CD4-positive, alpha-beta T cell treated with Interleukin-15 for 4 hours (primary cell): ENCODE results near the gene HOMER3.

Source experiments
- DNase-seq: peaks from one replicate; pipeline ENCODE4 v3.0.0-alpha.2; 2020; ENCODE audit warnings: low spot score

Gene HOMER3

GRCh38 chr19:18900700-18901481 is 40.1 kb downstream of the HOMER3 start:
- DNase-seq, result no peak

GRCh38 chr19:18899624-18900560 is 41.1 kb downstream of the HOMER3 start:
- no peak for DNase-seq

GRCh38 chr19:18898607-18899408 is 42.2 kb downstream of the HOMER3 start:
- no peak for DNase-seq

- DNase-seq, result no peak
Observed at GRCh38 chr19:18898081-18898606, 42.9 kb downstream of the HOMER3 start.

GRCh38 chr19:18897094-18898029 is 43.7 kb downstream of the HOMER3 start:
- DNase-seq, result no peak

- DNase-seq, result no peak
Observed at GRCh38 chr19:18896421-18896841, 44.6 kb downstream of the HOMER3 start.

GRCh38 chr19:18895824-18896341 is 45.1 kb downstream of the HOMER3 start, which contains the start of gene CERS1:
Gene CERS1 (minus strand): TSS chr19:18896158. CDS start chr19:18896072, 86 bp downstream.
- DNase-seq, result no peak

GRCh38 chr19:18895038-18895823 is 45.8 kb downstream of the HOMER3 start:
- DNase-seq, result no peak

GRCh38 chr19:18894254-18895037 is 46.6 kb downstream of the HOMER3 start:
- no peak for DNase-seq

GRCh38 chr19:18893587-18894253 is 47.3 kb downstream of the HOMER3 start:
- no peak for DNase-seq

GRCh38 chr19:18889949-18890745 is 50.9 kb downstream of the HOMER3 start:
- no peak for DNase-seq

GRCh38 chr19:18886972-18887371 is 54.0 kb downstream of the HOMER3 start:
- DNase-seq, result no peak

- DNase-seq, result no peak
Observed at GRCh38 chr19:18883526-18884304, 57.3 kb downstream of the HOMER3 start.

- DNase-seq, result no peak
Observed at GRCh38 chr19:18881491-18881890, 59.5 kb downstream of the HOMER3 start.

- DNase-seq, result no peak
Observed at GRCh38 chr19:18879579-18880373, 61.2 kb downstream of the HOMER3 start.
